Gastrocnemius medialis (tissue), 4 donors: ENCODE results near the gene RNF4.

Experiments used
- POLR2A ChIP-seq, 2 donors: fragments of 450-650 bp; IDR thresholded peaks; one replicate each; pipeline ENCODE4 v1.6.1; 2017; ENCODE audit warnings: antibody characterized with exemption in 2 of 2, mild to moderate bottlenecking in 2 of 2, moderate library complexity in 2 of 2
- TF ChIP-seq, protein P1 (sequence below), 5 experiments: fragments of 450-650 bp in 3 of 5; fragments of 200-600 bp in 2 of 5; sonication (generic) in 2 of 5; IDR thresholded peaks in 4 of 5; conservative IDR thresholded peaks in 1 of 5; 1 replicate in 4 of 5; 2 replicates in 1 of 5; pipeline ENCODE4 v1.5.1; 2016 to 2019; ENCODE audit warnings: antibody characterized with exemption in 5 of 5, mild to moderate bottlenecking in 3 of 5, moderate library complexity in 3 of 5

DNA sequence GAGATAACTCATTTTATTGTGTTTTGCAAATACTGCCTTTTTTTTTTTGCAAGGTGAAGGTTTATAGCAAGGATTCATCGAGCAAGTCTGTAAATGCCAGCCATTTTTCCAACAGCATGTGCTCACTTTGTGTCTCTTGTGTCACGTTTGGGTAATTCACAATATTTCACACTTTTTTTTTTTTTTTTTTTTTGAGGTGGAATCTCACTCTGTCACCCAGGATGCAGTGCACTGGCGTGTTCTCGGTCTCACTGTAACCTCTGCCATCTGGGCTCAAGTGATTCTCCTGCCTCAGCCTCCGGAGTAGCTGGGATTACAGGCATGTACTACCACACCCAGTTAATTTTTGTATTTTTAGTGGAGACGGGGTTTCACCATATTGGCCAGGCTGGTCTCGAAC is 1.9 kb downstream of the RNF4 start:
- no peak for TF ChIP-seq POLR2A (IDR thresholded peaks at IDR 0.05)
- TF ChIP-seq, protein P1, sequence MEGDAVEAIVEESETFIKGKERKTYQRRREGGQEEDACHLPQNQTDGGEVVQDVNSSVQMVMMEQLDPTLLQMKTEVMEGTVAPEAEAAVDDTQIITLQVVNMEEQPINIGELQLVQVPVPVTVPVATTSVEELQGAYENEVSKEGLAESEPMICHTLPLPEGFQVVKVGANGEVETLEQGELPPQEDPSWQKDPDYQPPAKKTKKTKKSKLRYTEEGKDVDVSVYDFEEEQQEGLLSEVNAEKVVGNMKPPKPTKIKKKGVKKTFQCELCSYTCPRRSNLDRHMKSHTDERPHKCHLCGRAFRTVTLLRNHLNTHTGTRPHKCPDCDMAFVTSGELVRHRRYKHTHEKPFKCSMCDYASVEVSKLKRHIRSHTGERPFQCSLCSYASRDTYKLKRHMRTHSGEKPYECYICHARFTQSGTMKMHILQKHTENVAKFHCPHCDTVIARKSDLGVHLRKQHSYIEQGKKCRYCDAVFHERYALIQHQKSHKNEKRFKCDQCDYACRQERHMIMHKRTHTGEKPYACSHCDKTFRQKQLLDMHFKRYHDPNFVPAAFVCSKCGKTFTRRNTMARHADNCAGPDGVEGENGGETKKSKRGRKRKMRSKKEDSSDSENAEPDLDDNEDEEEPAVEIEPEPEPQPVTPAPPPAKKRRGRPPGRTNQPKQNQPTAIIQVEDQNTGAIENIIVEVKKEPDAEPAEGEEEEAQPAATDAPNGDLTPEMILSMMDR (IDR thresholded peaks at IDR 0.05 in 4 of 5, conservative IDR thresholded peaks at IDR 0.05 in 1 of 5), result no peak
